ENCODE results near the gene HLCS.
"Not testable (repeated sequence)": the region's sequence is repeated elsewhere in the genome, so short reads cannot be mapped to it uniquely, and the experiment has no call there.

The HLCS gene

DNA sequence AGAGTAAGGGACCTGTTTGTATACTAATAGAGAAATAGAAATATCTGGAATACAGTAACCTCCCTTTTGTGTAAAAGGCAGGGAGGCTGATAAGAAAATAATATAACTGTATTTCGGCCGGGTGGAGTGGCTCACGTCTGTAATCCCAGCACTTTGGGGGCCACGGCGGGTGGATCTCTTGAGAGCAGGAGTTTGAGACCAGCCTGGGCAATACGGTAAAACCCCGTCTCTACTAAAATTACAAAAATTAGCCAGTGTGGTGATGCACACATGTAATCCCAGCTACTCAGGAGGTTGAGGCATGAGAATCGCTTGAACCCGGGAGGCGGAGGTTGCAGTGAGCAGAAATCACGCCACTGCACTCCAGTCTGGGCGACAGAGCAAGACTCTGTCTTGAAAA is 28.8 kb upstream of the HLCS start:
- H2BK15ac ChIP-seq (ENCODE audit: low read length); H3K27ac ChIP-seq (replicated peaks; ENCODE audit: low read length); H3K18ac ChIP-seq (ENCODE audit: low read length); H4K91ac ChIP-seq (ENCODE audit: low read depth, low read length, poor library complexity); H3K23ac ChIP-seq (ENCODE audit: low read depth, low read length, poor library complexity); H3K36me3 ChIP-seq (replicated peaks in 1 of 2; ENCODE audit: control insufficient read depth in 2 of 2, insufficient read depth in 2 of 2, low read length in 2 of 2); H3K4me2 ChIP-seq (ENCODE audit: insufficient read depth, low read length, poor library complexity, severe bottlenecking); H3K4me1 ChIP-seq (ENCODE audit: control insufficient read depth in 2 of 2, insufficient read depth in 1 of 2, low read depth in 1 of 2, low read length in 2 of 2); DNase-seq (ENCODE audit: low spot score); H4K8ac ChIP-seq (ENCODE audit: low read depth, low read length); H2AK5ac ChIP-seq (ENCODE audit: low read depth, low read length); H2BK5ac ChIP-seq (ENCODE audit: low read length); H2AFZ ChIP-seq (ENCODE audit: low read length); H3K27me3 ChIP-seq (ENCODE audit: control insufficient read depth in 3 of 3, insufficient read depth in 3 of 3, low read depth in 1 of 3, low read length in 3 of 3); H3K9me3 ChIP-seq (replicated peaks in 1 of 2; ENCODE audit: control insufficient read depth in 2 of 2, insufficient read depth in 1 of 2, low read depth in 1 of 2, low read length in 2 of 2); H3K4me3 ChIP-seq (ENCODE audit: low read length in 2 of 2); H3K4ac ChIP-seq (ENCODE audit: low read length); H3K14ac ChIP-seq (ENCODE audit: low read length); H2BK12ac ChIP-seq (ENCODE audit: low read length); H2BK120ac ChIP-seq (ENCODE audit: low read depth, low read length); H3K9ac ChIP-seq (ENCODE audit: low read depth, low read length, poor library complexity); H3K79me1 ChIP-seq (ENCODE audit: low read depth, low read length): not testable (repeated sequence)
- WGBS, 2 donors (ENCODE audit: extremely low coverage in 2 of 2, insufficient read length in 2 of 2, insufficient replicate concordance in 1 of 2), result no CpG with 5 or more reads among the region's 12 CpGs

DNA sequence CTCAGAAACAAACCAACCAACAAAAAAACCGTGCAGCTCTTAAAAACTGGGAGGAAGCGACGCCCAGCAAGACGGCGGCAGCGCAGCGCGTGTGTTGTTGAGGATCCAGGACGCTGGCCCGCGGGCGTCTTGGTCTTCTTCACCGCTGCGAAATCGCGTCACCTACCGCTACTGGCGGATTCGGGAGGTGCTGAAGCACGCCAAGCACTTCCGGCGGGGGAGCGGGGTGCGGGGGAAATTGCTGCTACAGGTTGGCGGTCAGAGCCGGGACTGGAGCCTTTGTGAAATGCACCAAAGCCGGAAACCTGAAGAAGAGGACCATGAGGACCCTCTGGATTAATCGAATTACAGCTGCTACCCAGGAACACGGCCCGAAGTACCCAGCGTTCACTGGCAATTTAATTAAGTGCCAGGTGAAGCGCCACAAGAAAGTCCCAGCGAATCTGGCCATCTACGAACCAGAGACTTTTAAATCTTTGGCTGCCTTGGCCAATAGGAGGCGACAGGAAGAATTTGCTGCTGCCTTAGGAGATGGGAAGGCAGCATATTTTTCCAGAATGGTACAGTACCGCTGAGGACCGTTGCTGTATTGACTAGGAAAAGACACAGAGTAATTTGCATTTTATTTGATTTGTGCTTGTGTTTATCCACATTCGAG is 28.2 kb upstream of the HLCS start:
- Histone ChIP-seq H2AFZ (ENCODE audit: low read length) (no peak overlapping the region), H3K79me1 (ENCODE audit: low read depth, low read length) (no peaks in the 10 kb centered on the region), H3K9me3 (replicated peaks in 1 of 2; ENCODE audit: control insufficient read depth in 2 of 2, insufficient read depth in 1 of 2, low read depth in 1 of 2, low read length in 2 of 2) (no peaks in the 10 kb centered on the region), H3K27me3 (ENCODE audit: control insufficient read depth in 3 of 3, insufficient read depth in 3 of 3, low read depth in 1 of 3, low read length in 3 of 3) (no peaks in the 10 kb centered on the region), H3K4me2 (ENCODE audit: insufficient read depth, low read length, poor library complexity, severe bottlenecking) (no peak overlapping the region), H2BK15ac (ENCODE audit: low read length) (no peak overlapping the region), H2AK5ac (ENCODE audit: low read depth, low read length) (no peak overlapping the region), H4K91ac (ENCODE audit: low read depth, low read length, poor library complexity) (no peak overlapping the region), H3K9ac (ENCODE audit: low read depth, low read length, poor library complexity) (no peak overlapping the region), H2BK120ac (ENCODE audit: low read depth, low read length) (no peak overlapping the region), H3K4me1 (ENCODE audit: control insufficient read depth in 2 of 2, insufficient read depth in 1 of 2, low read depth in 1 of 2, low read length in 2 of 2) (peaks cover 8 to 9% of the 10 kb centered on the region in 2 donors), H2BK12ac (ENCODE audit: low read length) (no peak overlapping the region), H3K23ac (ENCODE audit: low read depth, low read length, poor library complexity) (no peak overlapping the region), H4K8ac (ENCODE audit: low read depth, low read length) (no peak overlapping the region), H3K4me3 (ENCODE audit: low read length in 2 of 2) (no peak overlapping the region), H3K27ac (replicated peaks; ENCODE audit: low read length) (no peak overlapping the region), H3K36me3 (replicated peaks in 1 of 2; ENCODE audit: control insufficient read depth in 2 of 2, insufficient read depth in 2 of 2, low read length in 2 of 2) (no peaks in the 10 kb centered on the region), H2BK5ac (ENCODE audit: low read length) (no peak overlapping the region), H3K14ac (ENCODE audit: low read length) (no peak overlapping the region), H3K18ac (ENCODE audit: low read length) (peak overlapping the region; percentile 31), H3K4ac (ENCODE audit: low read length) (no peak overlapping the region)
- no CpG with 5 or more reads among the region's 38 CpGs for WGBS, 2 donors (ENCODE audit: extremely low coverage in 2 of 2, insufficient read length in 2 of 2, insufficient replicate concordance in 1 of 2)
- DNase-seq (ENCODE audit: low spot score), result no peak

DNA sequence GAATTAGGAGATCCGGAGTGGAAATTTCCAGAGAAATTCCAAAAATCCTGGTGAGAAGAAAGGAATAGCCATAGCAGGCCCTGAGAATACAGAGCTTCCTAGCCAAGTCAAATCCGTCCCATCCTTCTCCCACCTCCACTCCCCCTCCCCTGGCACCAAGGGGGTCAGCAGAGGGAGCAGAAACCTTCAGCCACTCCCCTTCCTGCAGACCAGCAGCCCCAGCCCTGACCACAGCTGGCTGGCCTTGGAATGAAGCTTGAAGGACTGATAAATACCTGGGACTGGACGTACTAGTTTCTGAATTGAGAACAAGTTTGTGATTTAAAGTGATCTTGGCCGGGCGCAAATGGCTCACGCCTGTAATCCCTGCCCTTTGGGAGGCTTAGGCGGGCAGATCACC is 26.2 kb upstream of the HLCS start:
- Histone ChIP-seq H3K14ac (ENCODE audit: low read length) (no peak overlapping the region), H2BK15ac (ENCODE audit: low read length) (no peak overlapping the region), H4K8ac (ENCODE audit: low read depth, low read length) (no peak overlapping the region), H3K27me3 (ENCODE audit: control insufficient read depth in 3 of 3, insufficient read depth in 3 of 3, low read depth in 1 of 3, low read length in 3 of 3) (no peaks in the 10 kb centered on the region), H2BK12ac (ENCODE audit: low read length) (no peak overlapping the region), H3K4ac (ENCODE audit: low read length) (no peak overlapping the region), H3K4me2 (ENCODE audit: insufficient read depth, low read length, poor library complexity, severe bottlenecking) (no peak overlapping the region), H2AFZ (ENCODE audit: low read length) (no peak overlapping the region), H3K36me3 (replicated peaks in 1 of 2; ENCODE audit: control insufficient read depth in 2 of 2, insufficient read depth in 2 of 2, low read length in 2 of 2) (no peaks in the 10 kb centered on the region), H3K4me3 (ENCODE audit: low read length in 2 of 2) (no peak overlapping the region), H4K91ac (ENCODE audit: low read depth, low read length, poor library complexity) (no peak overlapping the region), H2BK120ac (ENCODE audit: low read depth, low read length) (no peak overlapping the region), H3K79me1 (ENCODE audit: low read depth, low read length) (no peaks in the 10 kb centered on the region), H3K18ac (ENCODE audit: low read length) (no peak overlapping the region), H3K9me3 (replicated peaks in 1 of 2; ENCODE audit: control insufficient read depth in 2 of 2, insufficient read depth in 1 of 2, low read depth in 1 of 2, low read length in 2 of 2) (no peaks in the 10 kb centered on the region), H3K4me1 (ENCODE audit: control insufficient read depth in 2 of 2, insufficient read depth in 1 of 2, low read depth in 1 of 2, low read length in 2 of 2) (peaks cover 8 to 9% of the 10 kb centered on the region in 2 donors), H2AK5ac (ENCODE audit: low read depth, low read length) (no peak overlapping the region), H2BK5ac (ENCODE audit: low read length) (no peak overlapping the region), H3K9ac (ENCODE audit: low read depth, low read length, poor library complexity) (no peak overlapping the region), H3K27ac (replicated peaks; ENCODE audit: low read length) (no peak overlapping the region), H3K23ac (ENCODE audit: low read depth, low read length, poor library complexity) (no peak overlapping the region)
- DNase-seq (ENCODE audit: low spot score), result no peak
- no CpG with 5 or more reads among the region's 7 CpGs for WGBS, 2 donors (ENCODE audit: extremely low coverage in 2 of 2, insufficient read length in 2 of 2, insufficient replicate concordance in 1 of 2)

DNA sequence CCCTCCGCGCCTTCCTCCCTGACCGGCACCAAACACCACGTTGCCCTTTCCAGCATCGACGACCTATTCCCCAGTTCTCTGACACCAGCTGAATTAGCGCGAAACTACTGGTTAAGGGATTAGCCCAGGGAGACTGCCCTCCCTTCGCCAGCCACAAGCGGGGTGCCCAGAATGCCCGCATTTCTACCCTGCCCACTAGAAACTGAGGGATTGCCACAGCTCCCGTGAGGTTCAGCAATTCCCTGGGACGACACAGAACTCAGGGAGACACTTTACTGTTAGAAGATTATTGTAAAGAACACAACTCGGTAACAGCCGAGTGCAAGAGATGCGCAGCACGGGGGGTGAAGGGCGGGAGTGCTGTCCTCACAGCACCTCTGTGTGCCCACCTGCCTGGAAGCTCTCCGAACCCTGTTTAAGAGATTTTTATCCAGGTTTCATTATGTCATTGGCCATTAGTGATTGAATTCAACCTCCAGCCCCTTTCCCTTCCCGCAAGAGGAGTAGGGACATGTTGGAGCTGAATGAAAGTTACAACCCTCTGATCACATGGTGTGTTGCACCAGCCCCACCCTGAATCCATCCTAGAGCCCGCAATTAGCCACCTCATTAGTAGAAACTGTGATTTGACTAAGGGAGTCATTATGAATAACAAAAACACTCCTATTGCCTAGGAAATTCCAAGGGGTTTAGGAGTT is 24.2 kb upstream of the HLCS start:
- Histone ChIP-seq H2BK120ac (ENCODE audit: low read depth, low read length) (no peak overlapping the region), H3K4me3 (ENCODE audit: low read length in 2 of 2) (peak overlapping the region; percentile 55 to 78), H4K91ac (ENCODE audit: low read depth, low read length, poor library complexity) (no peak overlapping the region), H3K9ac (ENCODE audit: low read depth, low read length, poor library complexity) (peak overlapping the region; percentile 91), H3K27me3 (ENCODE audit: control insufficient read depth in 3 of 3, insufficient read depth in 3 of 3, low read depth in 1 of 3, low read length in 3 of 3) (no peaks in the 10 kb centered on the region), H3K18ac (ENCODE audit: low read length) (peak overlapping the region; percentile 94), H3K4me1 (ENCODE audit: control insufficient read depth in 2 of 2, insufficient read depth in 1 of 2, low read depth in 1 of 2, low read length in 2 of 2) (peaks cover 8 to 9% of the 10 kb centered on the region in 2 donors), H2BK5ac (ENCODE audit: low read length) (peak overlapping the region; percentile 62), H3K4me2 (ENCODE audit: insufficient read depth, low read length, poor library complexity, severe bottlenecking) (peak overlapping the region; percentile 56), H2AK5ac (ENCODE audit: low read depth, low read length) (no peak overlapping the region), H3K4ac (ENCODE audit: low read length) (no peak overlapping the region), H2BK15ac (ENCODE audit: low read length) (peak overlapping the region; percentile 98), H4K8ac (ENCODE audit: low read depth, low read length) (peak overlapping the region; percentile 78), H3K23ac (ENCODE audit: low read depth, low read length, poor library complexity) (peak overlapping the region; percentile 97), H2BK12ac (ENCODE audit: low read length) (peak overlapping the region; percentile 43), H3K14ac (ENCODE audit: low read length) (no peak overlapping the region), H2AFZ (ENCODE audit: low read length) (peak overlapping the region; percentile 91), H3K79me1 (ENCODE audit: low read depth, low read length) (no peaks in the 10 kb centered on the region), H3K27ac (replicated peaks; ENCODE audit: low read length) (peak overlapping the region; percentile 90), H3K36me3 (replicated peaks in 1 of 2; ENCODE audit: control insufficient read depth in 2 of 2, insufficient read depth in 2 of 2, low read length in 2 of 2) (peaks cover 0 to 3% of the 10 kb centered on the region in 2 donors), H3K9me3 (replicated peaks in 1 of 2; ENCODE audit: control insufficient read depth in 2 of 2, insufficient read depth in 1 of 2, low read depth in 1 of 2, low read length in 2 of 2) (peaks cover 0 to 4% of the 10 kb centered on the region in 2 donors)
- no CpG with 5 or more reads among the region's 21 CpGs for WGBS, 2 donors (ENCODE audit: extremely low coverage in 2 of 2, insufficient read length in 2 of 2, insufficient replicate concordance in 1 of 2)
- DNase-seq (ENCODE audit: low spot score), result no peak

All from neuronal stem cell (in vitro differentiated cells).